Mesothelial cell of epicardium (in vitro differentiated cells): Measurements from ENCODE around the gene NEUROG2. TPM values are rescaled to one million over a fixed set of nuclear protein-coding genes. Genes with fewer than 3 reads are reported as not detected.
"Not testable (repeated sequence)": the region's sequence is repeated elsewhere in the genome, so short reads cannot be mapped to it uniquely, and the experiment has no call there.

Source experiments
- DNase-seq, 2 experiments: peaks; one replicate each; pipeline ENCODE4 v3.0.0; 2021; ENCODE audit warnings: low spot score in 2 of 2; ENCODE audit not compliant: unreplicated experiment in 2 of 2
- H3K27ac Mint-ChIP-seq: 2 replicates; pipeline ENCODE4 v1.8.0; 2021; ENCODE audit warnings: mixed read lengths
- H3K27me3 Mint-ChIP-seq: 2 replicates; pipeline ENCODE4 v1.8.0; 2021; ENCODE audit warnings: low read depth, mixed read lengths
- H3K36me3 Mint-ChIP-seq: 2 replicates; pipeline ENCODE4 v1.8.0; 2021; ENCODE audit warnings: mixed read lengths
- H3K4me1 Mint-ChIP-seq: 2 replicates; pipeline ENCODE4 v1.8.0; 2021; ENCODE audit warnings: mixed read lengths
- H3K4me3 Mint-ChIP-seq: 2 replicates; pipeline ENCODE4 v1.8.0; 2021; ENCODE audit warnings: mild to moderate bottlenecking, moderate library complexity, mixed read lengths
- H3K9me3 Mint-ChIP-seq: 2 replicates; pipeline ENCODE4 v1.8.0; 2021; ENCODE audit warnings: mixed read lengths
- total RNA-seq: library from RNA; stranded (reverse); gene quantifications from 3 replicates; pipeline ENCODE4 v1.2.1, GENCODE V29; 2021
- TF ChIP-seq, protein P1 (sequence below): fragments of 200-600 bp; sonication (generic); IDR thresholded peaks from one replicate; pipeline ENCODE4 v1.5.0; 2021; ENCODE audit warnings: antibody characterized with exemption; ENCODE audit not compliant: unreplicated experiment

Gene NEUROG2
- total RNA-seq, 1 donor from 2014 or later: not detected

DNA sequence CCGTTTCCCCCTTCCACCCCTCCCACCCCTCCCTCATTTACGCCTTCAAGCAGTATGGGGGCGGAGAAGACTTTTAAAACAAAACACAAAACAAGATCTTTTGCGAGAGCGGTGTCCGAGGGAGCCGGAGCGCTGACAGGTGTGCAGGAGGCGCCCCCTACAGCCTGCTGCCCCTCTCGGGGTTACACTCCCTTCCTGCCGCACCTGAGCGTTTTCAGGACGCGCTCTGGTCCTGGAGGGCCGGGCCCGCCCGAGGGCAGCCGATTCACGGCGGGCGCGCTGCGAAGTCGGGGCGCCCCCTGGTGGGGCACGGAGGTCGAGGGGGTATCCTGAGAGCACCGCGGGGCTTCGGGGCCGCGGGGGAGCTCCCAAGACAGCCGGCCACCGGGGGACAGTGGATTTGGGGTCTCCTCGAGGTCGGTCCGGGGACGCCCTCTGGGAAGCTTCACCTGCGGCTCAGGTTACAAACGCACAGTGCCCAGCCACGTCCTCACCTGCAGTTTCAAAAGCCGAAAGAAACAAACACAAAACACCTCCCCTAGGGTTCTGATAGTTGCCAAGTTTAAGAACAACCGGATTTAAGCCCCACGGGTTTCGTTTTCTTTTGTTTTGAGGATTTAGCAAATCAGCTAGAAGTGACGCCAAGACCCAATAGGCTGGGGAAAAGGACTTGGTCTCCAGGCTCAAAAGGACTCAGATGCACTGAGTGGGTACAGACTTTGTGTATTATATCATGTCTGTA lies 8.0 kb upstream of the NEUROG2 start:
- no peaks in the 10 kb centered on the region for H3K36me3 Mint-ChIP-seq
- TF ChIP-seq, protein P1, sequence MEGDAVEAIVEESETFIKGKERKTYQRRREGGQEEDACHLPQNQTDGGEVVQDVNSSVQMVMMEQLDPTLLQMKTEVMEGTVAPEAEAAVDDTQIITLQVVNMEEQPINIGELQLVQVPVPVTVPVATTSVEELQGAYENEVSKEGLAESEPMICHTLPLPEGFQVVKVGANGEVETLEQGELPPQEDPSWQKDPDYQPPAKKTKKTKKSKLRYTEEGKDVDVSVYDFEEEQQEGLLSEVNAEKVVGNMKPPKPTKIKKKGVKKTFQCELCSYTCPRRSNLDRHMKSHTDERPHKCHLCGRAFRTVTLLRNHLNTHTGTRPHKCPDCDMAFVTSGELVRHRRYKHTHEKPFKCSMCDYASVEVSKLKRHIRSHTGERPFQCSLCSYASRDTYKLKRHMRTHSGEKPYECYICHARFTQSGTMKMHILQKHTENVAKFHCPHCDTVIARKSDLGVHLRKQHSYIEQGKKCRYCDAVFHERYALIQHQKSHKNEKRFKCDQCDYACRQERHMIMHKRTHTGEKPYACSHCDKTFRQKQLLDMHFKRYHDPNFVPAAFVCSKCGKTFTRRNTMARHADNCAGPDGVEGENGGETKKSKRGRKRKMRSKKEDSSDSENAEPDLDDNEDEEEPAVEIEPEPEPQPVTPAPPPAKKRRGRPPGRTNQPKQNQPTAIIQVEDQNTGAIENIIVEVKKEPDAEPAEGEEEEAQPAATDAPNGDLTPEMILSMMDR: peak; percentile 84
- peaks cover 2% of the 10 kb centered on the region for H3K9me3 Mint-ChIP-seq
- H3K27me3 Mint-ChIP-seq: peaks cover 81% of the 10 kb centered on the region
- peak overlapping the region; percentile 73 for H3K4me3 Mint-ChIP-seq
- H3K27ac Mint-ChIP-seq: no peak overlapping the region
- peaks cover 5% of the 10 kb centered on the region for H3K4me1 Mint-ChIP-seq
- peak; percentile 69 to 83 for DNase-seq

DNA sequence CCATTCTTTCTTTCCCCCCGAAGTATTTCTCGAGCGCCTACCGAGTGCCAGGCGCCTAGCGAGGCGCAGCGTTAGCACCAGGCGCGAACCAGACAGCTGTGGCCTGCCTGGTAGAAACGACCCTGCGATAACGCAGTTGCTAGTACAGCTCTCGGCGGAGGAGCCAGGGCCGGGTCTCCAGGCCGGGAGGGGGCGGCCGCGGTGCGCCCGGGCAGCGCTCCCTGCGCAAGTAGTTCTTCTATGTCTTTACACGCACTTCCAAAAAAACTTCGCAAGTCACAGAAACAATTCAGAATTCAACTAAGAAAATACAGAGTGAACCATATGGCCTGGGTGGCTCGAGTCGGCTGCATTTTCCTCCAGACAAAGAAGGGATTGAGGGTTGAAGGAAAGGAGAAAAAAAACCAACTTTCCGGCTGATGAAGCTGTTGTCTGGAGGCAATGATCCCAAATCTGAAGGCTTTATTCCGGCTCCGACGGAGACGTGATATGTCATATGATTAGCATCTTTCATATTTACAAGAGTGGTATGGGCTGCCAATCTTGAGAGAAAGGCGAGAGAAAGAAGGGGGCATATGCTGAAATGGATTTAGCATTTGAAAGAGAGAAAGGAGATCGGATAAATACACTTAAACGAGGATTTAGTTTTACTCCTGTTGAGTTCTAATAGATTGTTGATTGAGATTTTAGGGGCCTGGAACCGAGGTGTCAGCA lies 7.2 kb upstream of the NEUROG2 start:
- H3K27me3 Mint-ChIP-seq: peaks cover 88% of the 10 kb centered on the region
- TF ChIP-seq, protein P1: no peak
- peak overlapping the region; percentile 73 for H3K4me3 Mint-ChIP-seq
- peak in 1 of 2 experiments; percentile 59 for DNase-seq
- no peak overlapping the region for H3K27ac Mint-ChIP-seq
- H3K36me3 Mint-ChIP-seq: no peaks in the 10 kb centered on the region
- peaks cover 2% of the 10 kb centered on the region for H3K9me3 Mint-ChIP-seq
- H3K4me1 Mint-ChIP-seq: peaks cover 5% of the 10 kb centered on the region

DNA sequence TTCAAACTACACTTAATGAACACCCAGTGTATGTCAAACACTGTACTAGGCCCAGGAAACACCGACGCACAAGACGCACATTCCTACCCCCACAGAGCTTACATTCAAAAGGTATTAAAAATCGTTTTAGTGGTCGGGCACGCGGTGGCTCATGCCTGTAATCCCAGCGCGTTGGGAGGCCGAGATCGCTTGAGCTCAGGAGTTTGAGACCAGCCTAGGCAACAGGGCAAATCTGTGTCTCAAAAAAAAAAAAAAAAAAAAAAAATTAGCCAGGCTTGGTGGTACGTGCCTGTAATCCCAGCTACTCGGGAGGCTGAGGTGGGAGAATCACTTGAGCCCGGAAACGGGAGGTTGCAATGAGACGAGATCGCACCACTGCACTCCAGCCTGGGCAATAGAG lies 6.5 kb upstream of the NEUROG2 start:
- H3K4me1 Mint-ChIP-seq, H3K27ac Mint-ChIP-seq, H3K9me3 Mint-ChIP-seq, H3K36me3 Mint-ChIP-seq, H3K4me3 Mint-ChIP-seq, DNase-seq: not testable (repeated sequence)
- peaks cover 96% of the 10 kb centered on the region for H3K27me3 Mint-ChIP-seq

DNA sequence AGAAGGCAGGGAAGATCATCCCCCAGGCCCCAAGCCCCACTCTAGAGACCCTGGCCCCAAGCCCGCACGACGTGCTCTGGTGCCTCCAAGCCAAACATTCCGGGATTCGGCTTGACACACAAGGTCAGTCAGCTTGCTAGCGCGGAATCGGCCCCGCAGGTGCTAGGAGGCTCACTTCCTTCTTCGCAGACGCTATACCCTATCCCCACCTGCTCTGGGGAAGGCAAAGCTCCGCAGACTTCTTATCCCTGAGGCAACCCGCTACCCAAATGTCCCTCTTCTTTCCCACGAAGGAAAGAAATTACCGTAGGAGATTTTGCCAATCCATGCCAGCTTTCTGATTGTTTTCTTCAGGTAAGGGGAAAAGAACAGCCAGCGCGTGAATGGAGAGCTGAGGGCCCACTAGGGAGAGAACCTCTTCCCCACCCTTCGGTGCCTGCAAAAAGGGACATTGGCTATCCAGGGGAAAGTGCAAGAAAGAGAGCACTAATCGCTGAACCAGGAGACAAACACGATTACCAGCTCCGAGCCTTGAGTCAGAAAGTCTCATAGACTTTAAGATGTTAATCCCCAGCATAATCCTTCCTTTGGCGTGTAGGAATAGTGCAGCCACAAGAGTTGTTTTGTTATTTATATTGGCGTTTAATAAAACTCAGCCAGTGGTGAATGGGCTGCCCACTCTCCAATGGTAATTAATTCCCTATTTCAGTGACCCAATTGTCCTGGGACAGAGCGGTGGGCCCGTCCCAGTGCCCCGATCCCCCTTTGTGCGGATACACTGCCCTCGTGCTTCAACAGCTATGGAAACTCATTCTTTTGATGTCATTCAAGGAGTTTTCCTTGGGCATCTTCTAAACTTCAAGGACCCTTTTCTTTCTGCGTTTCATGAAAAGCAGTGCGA lies 5.4 kb upstream of the NEUROG2 start:
- TF ChIP-seq, protein P1: no peak
- peaks cover 14% of the 10 kb centered on the region for H3K4me1 Mint-ChIP-seq
- H3K27me3 Mint-ChIP-seq: peaks cover 97% of the 10 kb centered on the region
- H3K9me3 Mint-ChIP-seq: peaks cover 2% of the 10 kb centered on the region
- H3K36me3 Mint-ChIP-seq: no peaks in the 10 kb centered on the region
- H3K27ac Mint-ChIP-seq: no peak overlapping the region
- no peak for DNase-seq
- peak overlapping the region; percentile 6 for H3K4me3 Mint-ChIP-seq

DNA sequence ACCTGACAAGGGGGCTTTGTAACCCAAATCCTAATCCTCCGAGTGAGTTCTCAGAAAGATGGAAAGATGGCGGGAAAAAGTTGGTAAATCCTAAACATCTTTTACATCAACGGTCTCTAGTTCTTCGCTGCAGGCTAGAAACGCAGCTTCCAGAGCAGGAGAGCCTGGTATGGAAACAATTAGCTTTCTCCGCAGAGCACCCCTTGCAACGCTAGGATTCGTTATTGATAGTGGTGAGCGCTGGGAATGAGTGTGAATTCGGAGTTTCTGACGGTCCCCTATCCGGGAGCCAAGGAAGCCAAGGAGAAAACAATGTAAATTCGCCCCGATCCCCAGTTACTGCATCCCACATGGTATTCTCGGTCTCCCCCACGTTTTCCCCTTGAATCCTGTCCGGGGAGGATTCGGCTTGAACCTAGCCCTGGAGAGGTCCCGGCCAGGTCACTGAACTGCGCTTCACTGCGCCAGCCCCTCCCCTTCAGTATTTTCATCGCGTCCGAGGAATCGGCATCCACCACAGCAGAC lies 4.7 kb upstream of the NEUROG2 start:
- peaks cover 19% of the 10 kb centered on the region for H3K4me1 Mint-ChIP-seq
- no peaks in the 10 kb centered on the region for H3K36me3 Mint-ChIP-seq
- peaks cover 2% of the 10 kb centered on the region for H3K9me3 Mint-ChIP-seq
- DNase-seq: no peak
- peaks cover 98% of the 10 kb centered on the region for H3K27me3 Mint-ChIP-seq
- H3K4me3 Mint-ChIP-seq: peak overlapping the region; percentile 6
- TF ChIP-seq, protein P1: no peak
- H3K27ac Mint-ChIP-seq: no peak overlapping the region
